Osteoblast (primary cell): ENCODE measurements around the gene KCNK4. TPM values are rescaled to one million over a fixed set of nuclear protein-coding genes. Genes with fewer than 3 reads are reported as not detected.

Experiments
- DNase-seq: peaks from one replicate; pipeline ENCODE4 v3.0.0; 2011; ENCODE audit warnings: low spot score, mixed read lengths; ENCODE audit not compliant: insufficient read length; ENCODE audit errors: missing footprints
- H2AFZ ChIP-seq: 2 replicates; pipeline ENCODE4 v1.6.0; 2011; ENCODE audit warnings: mild to moderate bottlenecking, low read length
- H3K27ac ChIP-seq: 2 replicates; pipeline ENCODE4 v1.5.1; 2011; ENCODE audit warnings: mild to moderate bottlenecking, low read depth, low read length, moderate library complexity
- H3K27me3 ChIP-seq: 2 replicates; pipeline ENCODE4 v1.6.0; 2012; ENCODE audit warnings: mild to moderate bottlenecking, control low read depth, inconsistent platforms, low read length, moderate library complexity; ENCODE audit not compliant: insufficient read depth
- H3K36me3 ChIP-seq: 2 replicates; pipeline ENCODE4 v1.5.1; 2011; ENCODE audit warnings: mild to moderate bottlenecking, low read length, control low read depth, moderate library complexity; ENCODE audit not compliant: insufficient read depth
- H3K4me1 ChIP-seq: 2 replicates; pipeline ENCODE4 v1.5.1; 2011; ENCODE audit warnings: mild to moderate bottlenecking, low read length, control low read depth, moderate library complexity; ENCODE audit not compliant: insufficient read depth
- H3K4me2 ChIP-seq: 2 replicates; pipeline ENCODE4 v1.6.0; 2011; ENCODE audit warnings: mild to moderate bottlenecking, low read length; ENCODE audit not compliant: insufficient read depth
- H3K4me3 ChIP-seq: fragments of 200-600 bp; sonication (generic); 3 replicates; pipeline ENCODE4 v1.5.1; 2012; ENCODE audit warnings: mild to moderate bottlenecking, low read length, inconsistent platforms; ENCODE audit not compliant: insufficient read depth
- H3K79me2 ChIP-seq: 2 replicates; pipeline ENCODE4 v1.6.0; 2012; ENCODE audit warnings: mild to moderate bottlenecking, low read length, control low read depth, inconsistent platforms; ENCODE audit not compliant: insufficient read depth
- H3K9me3 ChIP-seq: 2 replicates; pipeline ENCODE4 v1.5.1; 2011; ENCODE audit warnings: low read depth, low read length, control low read depth
- H4K20me1 ChIP-seq: 2 replicates; pipeline ENCODE4 v1.6.0; 2012; ENCODE audit warnings: mild to moderate bottlenecking, low read length, control low read depth; ENCODE audit not compliant: insufficient read depth
- total RNA-seq: library from RNA; depleted of rRNA; stranded (reverse); fragments of >200 nt; gene quantifications from 2 replicates; pipeline ENCODE4 v1.2.3, GENCODE V29; 2012
- TF ChIP-seq, protein P1 (sequence below): IDR thresholded peaks from 2 replicates; pipeline ENCODE4 v1.5.1; 2011; ENCODE audit warnings: mild to moderate bottlenecking, low read depth, low read length, moderate library complexity; ENCODE audit errors: extremely low read depth

The KCNK4 gene
- total RNA-seq, 1 donor, result 0.36 TPM

DNA sequence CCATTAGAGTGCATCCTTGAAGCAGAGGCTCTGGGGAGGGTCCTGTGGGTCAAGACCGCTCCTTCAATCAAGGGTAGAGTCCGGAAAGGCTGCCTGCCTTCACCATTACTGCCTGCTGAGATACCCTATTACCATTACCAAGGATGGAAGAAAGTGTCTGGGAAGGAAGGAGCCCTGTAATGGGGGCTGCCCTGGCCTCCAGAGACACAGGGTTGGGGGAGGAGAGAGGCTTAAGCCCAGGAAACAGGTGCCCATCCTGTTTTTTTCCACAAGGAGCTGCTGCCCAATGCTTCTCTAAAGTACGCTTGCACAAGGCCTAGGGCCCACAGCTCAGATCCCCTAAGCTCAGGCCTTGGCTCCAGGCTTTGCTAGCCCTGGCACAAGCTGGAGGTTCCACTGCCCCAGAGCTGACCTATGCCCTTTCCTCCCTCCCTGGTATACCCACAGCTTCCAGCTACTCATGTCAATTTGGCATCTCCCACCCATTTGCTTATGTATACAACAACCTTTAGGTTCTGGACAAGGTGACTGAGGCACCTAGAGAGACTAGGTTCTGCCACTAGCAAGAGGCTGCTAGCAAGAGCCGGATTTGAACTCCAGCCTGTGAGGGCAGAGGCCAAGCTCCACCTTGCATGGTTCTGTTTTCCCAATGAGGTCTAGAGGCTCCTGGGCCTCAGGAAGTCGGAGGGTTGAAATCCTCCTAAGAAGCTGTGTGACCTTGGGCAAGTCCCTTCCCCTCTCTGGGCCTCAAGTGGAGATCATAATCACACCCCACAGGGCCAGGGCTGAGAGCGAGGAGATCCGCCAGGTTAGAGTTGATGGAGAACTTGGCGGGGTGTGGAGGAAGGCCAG, 41.3 kb upstream of the KCNK4 start:
- no peak for DNase-seq
- no peak overlapping the region for H3K4me2 ChIP-seq
- peaks cover 19% of the 10 kb centered on the region for H3K4me1 ChIP-seq
- no peaks in the 10 kb centered on the region for H3K27me3 ChIP-seq
- TF ChIP-seq, protein P1, sequence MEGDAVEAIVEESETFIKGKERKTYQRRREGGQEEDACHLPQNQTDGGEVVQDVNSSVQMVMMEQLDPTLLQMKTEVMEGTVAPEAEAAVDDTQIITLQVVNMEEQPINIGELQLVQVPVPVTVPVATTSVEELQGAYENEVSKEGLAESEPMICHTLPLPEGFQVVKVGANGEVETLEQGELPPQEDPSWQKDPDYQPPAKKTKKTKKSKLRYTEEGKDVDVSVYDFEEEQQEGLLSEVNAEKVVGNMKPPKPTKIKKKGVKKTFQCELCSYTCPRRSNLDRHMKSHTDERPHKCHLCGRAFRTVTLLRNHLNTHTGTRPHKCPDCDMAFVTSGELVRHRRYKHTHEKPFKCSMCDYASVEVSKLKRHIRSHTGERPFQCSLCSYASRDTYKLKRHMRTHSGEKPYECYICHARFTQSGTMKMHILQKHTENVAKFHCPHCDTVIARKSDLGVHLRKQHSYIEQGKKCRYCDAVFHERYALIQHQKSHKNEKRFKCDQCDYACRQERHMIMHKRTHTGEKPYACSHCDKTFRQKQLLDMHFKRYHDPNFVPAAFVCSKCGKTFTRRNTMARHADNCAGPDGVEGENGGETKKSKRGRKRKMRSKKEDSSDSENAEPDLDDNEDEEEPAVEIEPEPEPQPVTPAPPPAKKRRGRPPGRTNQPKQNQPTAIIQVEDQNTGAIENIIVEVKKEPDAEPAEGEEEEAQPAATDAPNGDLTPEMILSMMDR, result no peak
- H3K27ac ChIP-seq, result no peak overlapping the region
- peaks cover 44% of the 10 kb centered on the region for H3K79me2 ChIP-seq
- H3K36me3 ChIP-seq, result peaks cover 7% of the 10 kb centered on the region
- H4K20me1 ChIP-seq, result peaks cover 5% of the 10 kb centered on the region
- no peak overlapping the region for H2AFZ ChIP-seq
- no peaks in the 10 kb centered on the region for H3K9me3 ChIP-seq
- H3K4me3 ChIP-seq, result no peak overlapping the region

DNA sequence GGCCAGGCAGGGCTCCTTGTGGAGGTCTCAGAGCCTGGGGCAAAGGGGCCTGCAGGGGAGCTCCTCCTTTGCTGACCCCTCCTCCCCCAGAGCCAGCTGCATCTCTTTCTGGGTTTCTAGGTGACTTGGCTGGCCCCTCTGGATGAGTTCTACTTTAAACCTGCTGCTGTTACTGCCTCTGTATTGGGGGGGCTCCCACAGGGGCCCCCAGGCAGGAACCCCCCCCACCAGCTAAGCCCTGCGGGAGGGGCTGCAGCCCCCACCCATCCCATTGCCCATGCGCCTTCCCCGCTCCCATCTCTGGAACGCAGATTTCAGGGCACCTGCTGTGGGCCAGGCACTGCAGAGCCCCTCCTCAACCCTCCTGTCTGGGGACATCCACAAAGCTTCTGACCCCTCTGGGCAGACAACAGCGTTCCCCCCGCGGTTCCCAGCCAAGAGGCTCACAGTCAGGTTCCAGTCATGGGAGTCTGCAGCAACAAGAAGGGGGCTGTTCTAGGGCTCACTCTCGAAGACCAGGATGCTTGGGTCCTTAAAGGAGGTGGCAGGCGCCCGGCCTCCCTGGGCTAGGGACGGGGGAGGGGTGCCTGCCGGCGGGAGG, 40.6 kb upstream of the KCNK4 start:
- Histone ChIP-seq H3K36me3 (peaks cover 8% of the 10 kb centered on the region), H3K9me3 (no peaks in the 10 kb centered on the region), H3K4me3 (peak overlapping the region; percentile 91), H2AFZ (peak overlapping the region; percentile 89), H3K4me2 (peak overlapping the region; percentile 89), H3K27ac (no peak overlapping the region), H4K20me1 (peaks cover 4% of the 10 kb centered on the region), H3K79me2 (peaks cover 37% of the 10 kb centered on the region), H3K27me3 (no peaks in the 10 kb centered on the region), H3K4me1 (peaks cover 12% of the 10 kb centered on the region)
- peak; percentile 95 for DNase-seq
- TF ChIP-seq, protein P1, result no peak

DNA sequence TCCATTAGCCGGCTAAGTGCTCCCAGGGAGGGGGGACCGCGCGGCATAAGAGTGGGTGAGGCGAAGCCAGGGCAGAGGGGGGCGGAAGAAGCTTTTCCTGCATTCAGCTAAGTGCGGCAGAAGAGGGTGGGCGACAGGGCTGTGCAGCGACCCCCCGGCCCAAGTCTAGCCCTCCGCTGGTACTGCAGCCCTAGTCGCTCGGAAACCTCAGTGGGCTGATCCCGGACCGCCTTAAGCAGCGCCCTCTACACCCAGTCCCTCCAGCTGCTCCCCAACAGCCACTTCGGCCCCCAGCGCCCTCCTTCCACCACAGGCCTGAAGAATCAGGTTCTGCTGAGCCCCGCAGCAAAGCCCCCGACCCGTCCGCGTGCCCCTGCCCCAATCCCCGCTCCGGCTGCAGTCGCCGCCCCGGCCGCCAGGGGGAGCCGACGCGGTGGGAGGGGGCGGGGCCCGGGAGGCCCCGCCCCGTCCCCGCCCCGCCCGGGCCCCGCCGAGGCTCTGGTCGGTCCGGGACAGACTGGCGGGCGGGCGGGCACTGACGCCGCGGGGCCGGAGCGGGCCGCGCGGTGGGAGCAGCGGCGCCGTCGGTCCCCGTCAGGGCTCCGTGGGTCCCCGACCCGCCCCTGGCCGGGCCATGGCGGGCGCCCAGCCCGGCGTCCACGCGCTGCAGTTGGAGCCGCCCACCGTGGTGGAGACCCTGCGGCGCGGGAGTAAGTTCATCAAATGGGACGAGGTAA, 39.9 kb upstream of the KCNK4 start, which contains the start of gene PLCB3:
Gene PLCB3 (plus strand): TSS at position 515 of the 737 bp plus-strand sequence. CDS start 120 bp downstream, at position 635.
- H3K36me3 ChIP-seq, result peaks cover 15% of the 10 kb centered on the region
- peak within 1 kb of the TSS; percentile 91 for H3K4me3 ChIP-seq
- peaks cover 30% of the 10 kb centered on the region for H3K79me2 ChIP-seq
- no peaks in the 10 kb centered on the region for H4K20me1 ChIP-seq
- DNase-seq, result peak; percentile 99
- H3K9me3 ChIP-seq, result no peaks in the 10 kb centered on the region
- no peaks in the 10 kb centered on the region for H3K27me3 ChIP-seq
- peak within 1 kb of the TSS; percentile 89 for H2AFZ ChIP-seq
- H3K27ac ChIP-seq, result peak within 1 kb of the TSS; percentile 58
- TF ChIP-seq, protein P1, result peak; percentile 49
- H3K4me1 ChIP-seq, result peaks cover 11% of the 10 kb centered on the region
- H3K4me2 ChIP-seq, result peak within 1 kb of the TSS; percentile 98
